ENCODE results near the gene PRDM11.

Gene PRDM11

GRCh38 chr11:45263773-45264172 lies 117.3 kb downstream of the PRDM11 start:
- TF ChIP-seq ZNF274 (IDR thresholded peaks at IDR 0.05; ENCODE audit: low read depth, low read length): no peak
- no peak overlapping the region for H3K4me3 ChIP-seq (ENCODE audit: low read length)

DNA sequence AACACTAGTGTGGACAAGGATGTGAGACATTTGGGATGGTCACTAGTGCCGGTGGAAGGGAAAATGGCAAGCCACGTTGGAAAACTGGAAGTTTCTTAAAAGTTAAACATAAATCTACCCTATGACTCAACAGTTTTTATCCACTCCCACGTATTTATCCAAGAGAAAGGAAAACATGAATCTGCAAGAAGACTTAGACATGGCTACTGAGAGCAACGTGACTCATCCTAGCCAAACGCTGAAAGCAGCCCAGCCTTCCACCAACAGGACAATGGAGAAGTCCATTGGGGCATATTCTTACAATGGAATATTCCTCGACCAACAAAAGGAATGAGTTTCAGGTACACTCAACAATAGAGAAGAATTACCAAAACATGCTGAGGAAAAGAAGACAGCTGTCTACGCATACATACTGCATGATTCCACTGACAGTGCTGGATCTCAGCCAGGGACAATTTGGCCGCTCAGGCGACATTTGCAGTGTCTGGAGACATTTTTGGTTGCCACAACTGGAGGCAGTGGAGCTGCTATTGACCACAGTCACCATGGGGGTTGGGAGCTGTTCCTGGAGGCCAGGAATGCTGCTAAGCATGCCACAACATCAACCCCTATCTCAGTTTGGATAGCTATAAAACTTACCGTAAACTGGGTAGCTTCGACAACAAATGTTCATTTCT lies 118.5 kb downstream of the PRDM11 start:
- TF ChIP-seq ZNF274 (IDR thresholded peaks at IDR 0.05; ENCODE audit: low read depth, low read length): no peak
- H3K4me3 ChIP-seq (ENCODE audit: low read length): no peak overlapping the region

- H3K4me3 ChIP-seq (ENCODE audit: low read length): no peak overlapping the region
- TF ChIP-seq ZNF274 (IDR thresholded peaks at IDR 0.05; ENCODE audit: low read depth, low read length): no peak
These were observed 119.7 kb downstream of the PRDM11 start for GRCh38 chr11:45265969-45266675.

GRCh38 chr11:45266676-45267020 lies 120.2 kb downstream of the PRDM11 start:
- TF ChIP-seq ZNF274 (IDR thresholded peaks at IDR 0.05; ENCODE audit: low read depth, low read length): no peak
- H3K4me3 ChIP-seq (ENCODE audit: low read length): no peak overlapping the region

DNA sequence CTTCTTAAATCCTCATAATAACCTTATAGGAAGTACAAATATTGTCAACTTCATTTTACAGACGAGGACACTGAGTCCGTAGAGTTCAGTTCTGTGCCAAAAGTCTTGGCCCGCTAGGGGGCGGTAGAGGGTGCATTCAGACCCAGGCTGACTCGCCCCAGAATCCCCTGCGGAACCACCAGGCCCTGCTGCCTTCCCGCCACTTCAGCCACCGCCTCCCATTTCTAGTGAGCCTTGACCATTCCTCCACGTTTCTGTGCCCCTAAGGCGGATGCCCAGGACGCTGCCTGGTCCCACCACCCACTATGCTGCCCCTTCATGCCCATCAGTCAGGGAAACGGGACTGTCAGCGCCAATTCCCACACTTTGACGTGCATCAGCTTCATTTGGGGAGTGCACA lies 120.6 kb downstream of the PRDM11 start:
- TF ChIP-seq ZNF274 (IDR thresholded peaks at IDR 0.05; ENCODE audit: low read depth, low read length): no peak
- H3K4me3 ChIP-seq (ENCODE audit: low read length): no peak overlapping the region

DNA sequence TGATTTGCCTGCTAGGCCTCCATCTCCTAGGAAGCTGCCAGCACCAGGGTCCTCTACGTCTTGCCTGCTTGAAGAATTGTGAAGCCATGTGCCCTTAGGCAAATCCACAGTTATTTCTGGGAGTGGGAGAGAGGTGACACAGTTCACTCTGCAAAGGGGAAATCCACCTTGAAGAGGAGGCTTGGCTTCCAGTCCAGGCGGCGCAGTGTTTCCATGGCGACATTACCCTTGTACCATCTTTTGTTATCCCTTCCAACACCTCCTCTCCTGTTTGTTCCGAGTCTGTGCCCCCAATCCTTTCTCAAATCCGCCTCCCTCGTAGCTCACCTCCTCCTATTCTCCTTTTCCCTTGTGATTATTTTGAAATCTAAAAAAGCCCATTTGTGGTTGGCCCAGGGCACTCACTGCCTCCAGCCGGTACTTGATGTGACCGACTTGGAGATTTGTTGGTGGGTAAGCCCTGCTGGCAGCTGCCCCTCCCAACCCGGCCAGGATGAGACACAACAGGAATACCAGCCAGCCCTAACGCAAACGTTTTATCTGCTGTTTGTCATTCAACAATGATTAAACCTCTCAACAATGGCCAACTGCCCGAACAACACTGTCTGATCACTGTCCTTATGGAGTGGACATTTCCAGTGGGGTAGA lies 121.3 kb downstream of the PRDM11 start:
- no peak overlapping the region for H3K4me3 ChIP-seq (ENCODE audit: low read length)
- no peak for TF ChIP-seq ZNF274 (IDR thresholded peaks at IDR 0.05; ENCODE audit: low read depth, low read length)

DNA sequence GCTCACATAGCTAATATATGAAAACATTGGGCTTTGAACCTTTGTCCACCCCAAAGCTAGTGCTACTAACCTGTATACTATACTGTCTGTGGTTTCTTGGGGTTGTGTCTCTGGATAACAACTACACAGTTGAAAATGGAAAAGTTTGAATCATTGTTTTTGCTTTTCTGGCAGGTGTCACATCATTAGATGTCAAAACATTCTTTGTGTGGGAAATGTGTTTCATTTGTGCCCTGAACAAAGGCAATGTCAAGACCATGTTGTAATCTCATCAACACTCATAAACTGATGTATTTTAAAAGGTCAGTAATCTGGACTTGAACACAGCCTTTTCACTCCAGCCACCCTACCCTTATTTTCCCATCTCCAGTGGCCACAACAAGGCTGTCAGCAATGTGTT lies 123.2 kb downstream of the PRDM11 start:
- TF ChIP-seq ZNF274 (IDR thresholded peaks at IDR 0.05; ENCODE audit: low read depth, low read length): no peak
- no peak overlapping the region for H3K4me3 ChIP-seq (ENCODE audit: low read length)

DNA sequence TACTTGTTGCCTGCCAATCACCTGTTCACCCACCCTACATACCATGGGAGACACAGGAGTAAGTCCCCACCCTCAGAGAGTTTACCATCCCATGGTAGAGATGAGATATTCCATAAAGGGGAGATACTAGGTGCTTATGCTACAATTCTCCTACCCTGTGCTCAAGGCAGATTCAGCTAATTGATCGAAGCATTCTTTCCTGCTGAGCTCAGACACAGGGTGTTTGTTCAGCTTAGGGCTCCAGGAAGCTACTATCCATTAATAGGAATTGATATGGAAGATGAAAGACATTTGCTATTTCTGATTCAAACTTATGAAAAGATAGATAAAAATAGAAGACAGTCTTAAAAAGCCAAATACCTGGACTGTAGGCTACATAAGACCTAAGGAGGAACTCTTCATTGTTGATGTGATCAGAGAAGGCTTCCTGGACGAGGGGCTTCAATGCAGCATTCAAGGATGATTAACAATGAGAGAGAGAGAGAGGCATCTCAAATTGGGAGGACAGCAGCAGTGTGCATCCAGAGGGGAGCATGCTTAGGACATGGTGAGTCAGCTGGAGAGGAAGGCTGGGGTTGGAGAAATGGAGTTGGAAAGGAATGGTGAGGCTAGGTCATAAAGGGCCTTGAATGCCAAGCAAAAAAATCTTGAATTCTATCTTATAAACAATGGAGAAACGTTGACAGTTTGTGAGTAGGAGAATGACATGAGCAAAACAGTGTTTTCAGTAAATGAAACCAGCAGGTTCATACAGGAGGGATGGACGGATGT lies 124.7 kb downstream of the PRDM11 start:
- no peak for TF ChIP-seq ZNF274 (IDR thresholded peaks at IDR 0.05; ENCODE audit: low read depth, low read length)

GRCh38 chr11:45272701-45273100 lies 126.3 kb downstream of the PRDM11 start:
- H3K4me3 ChIP-seq (ENCODE audit: low read length): no peak overlapping the region
- no peak for TF ChIP-seq ZNF274 (IDR thresholded peaks at IDR 0.05; ENCODE audit: low read depth, low read length)

More for the DNA sequence above, 124.7 kb downstream of the PRDM11 start:
- no peak overlapping the region for H3K4me3 ChIP-seq (ENCODE audit: low read length)

- TF ChIP-seq ZNF274 (IDR thresholded peaks at IDR 0.05; ENCODE audit: low read depth, low read length): no peak
These were observed 127.1 kb downstream of the PRDM11 start for GRCh38 chr11:45273509-45273908.

GRCh38 chr11:45274206-45274605 lies 127.8 kb downstream of the PRDM11 start:
- H3K4me3 ChIP-seq (ENCODE audit: low read length): no peak overlapping the region
- TF ChIP-seq ZNF274 (IDR thresholded peaks at IDR 0.05; ENCODE audit: low read depth, low read length): no peak

More at GRCh38 chr11:45273509-45273908, 127.1 kb downstream of the PRDM11 start:
- H3K4me3 ChIP-seq (ENCODE audit: low read length): no peak overlapping the region

GRCh38 chr11:45275828-45276227 lies 129.4 kb downstream of the PRDM11 start:
- H3K4me3 ChIP-seq (ENCODE audit: low read length): no peak overlapping the region
- TF ChIP-seq ZNF274 (IDR thresholded peaks at IDR 0.05; ENCODE audit: low read depth, low read length): no peak

DNA sequence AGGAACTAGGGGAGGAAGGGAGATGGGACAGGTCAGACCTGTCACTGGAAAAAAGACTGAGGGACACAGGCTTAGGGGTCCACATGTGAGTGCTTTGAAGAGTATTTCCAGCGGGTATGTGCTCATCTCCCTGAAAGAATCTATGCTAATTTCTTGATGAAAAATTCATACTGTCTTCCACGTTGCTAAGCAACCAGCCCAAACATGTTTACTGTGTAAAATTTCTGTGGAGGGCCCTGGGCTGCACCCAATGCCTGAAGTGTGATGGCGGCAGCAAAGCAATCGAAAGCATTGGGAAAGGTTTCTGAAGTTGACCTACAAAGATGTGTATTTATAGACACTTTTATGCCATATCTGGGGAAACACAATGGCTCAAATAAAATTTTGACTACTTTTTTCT lies 132.3 kb downstream of the PRDM11 start:
- no peak for TF ChIP-seq ZNF274 (IDR thresholded peaks at IDR 0.05; ENCODE audit: low read depth, low read length)
- H3K4me3 ChIP-seq (ENCODE audit: low read length): no peak overlapping the region

GRCh38 chr11:45279645-45280044 lies 133.2 kb downstream of the PRDM11 start:
- TF ChIP-seq ZNF274 (IDR thresholded peaks at IDR 0.05; ENCODE audit: low read depth, low read length): no peak
- no peak overlapping the region for H3K4me3 ChIP-seq (ENCODE audit: low read length)
